GM18951 (cell line): ENCODE data around the gene OTX2.

ENCODE experiments used
- POLR2A ChIP-seq: IDR thresholded peaks from 4 replicates; pipeline ENCODE4 v1.6.1; 2011; ENCODE audit warnings: mild to moderate bottlenecking; ENCODE audit not compliant: insufficient read length, insufficient read depth; ENCODE audit errors: extremely low read depth
- in situ Hi-C: fragments of 300-500 bp; cut with MboI; formaldehyde crosslinking; loops from one replicate; pipeline ENCODE4 v1.12.0; 2022; ENCODE audit warnings: low sequenced_read_pairs, mixed read lengths, inconsistent platforms; ENCODE audit not compliant: unreplicated experiment

Gene OTX2

GRCh38 chr14:56810147-56810719 lies at the start of gene OTX2:
Gene OTX2 (minus strand): TSS chr14:56810479. CDS start chr14:56805456, 5,023 bp downstream.
- no peak for TF ChIP-seq POLR2A

DNA sequence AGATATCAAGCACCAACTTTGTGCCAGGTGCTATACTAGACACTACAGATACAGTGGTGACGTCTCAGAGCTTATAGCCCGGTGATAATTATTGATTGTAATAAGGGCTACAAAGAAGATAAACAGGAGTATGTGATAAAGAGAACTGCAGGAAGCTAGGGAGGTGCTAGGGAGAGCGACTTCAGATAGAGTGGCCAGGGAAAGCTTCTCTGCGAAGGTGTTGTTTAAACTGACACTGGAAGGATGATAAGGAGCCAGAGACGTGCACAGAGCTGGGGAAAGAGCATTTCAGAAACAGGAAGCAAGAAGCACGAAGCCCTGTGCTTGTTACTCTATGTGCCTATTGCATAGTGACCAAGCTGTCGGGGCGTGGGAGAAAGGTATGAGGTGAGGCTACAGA lies 48.1 kb upstream of the OTX2 start:
- in situ Hi-C loops: no loop called here
- no peak for TF ChIP-seq POLR2A

More at GRCh38 chr14:56810147-56810719, at the start of gene OTX2:
- in situ Hi-C loops: no loop called here

GRCh38 chr14:56857216-56857615 lies 46.9 kb upstream of the OTX2 start:
- in situ Hi-C loops: no loop called here
- no peak for TF ChIP-seq POLR2A

GRCh38 chr14:56855891-56856461 lies 45.7 kb upstream of the OTX2 start:
- in situ Hi-C loops: no loop called here

DNA sequence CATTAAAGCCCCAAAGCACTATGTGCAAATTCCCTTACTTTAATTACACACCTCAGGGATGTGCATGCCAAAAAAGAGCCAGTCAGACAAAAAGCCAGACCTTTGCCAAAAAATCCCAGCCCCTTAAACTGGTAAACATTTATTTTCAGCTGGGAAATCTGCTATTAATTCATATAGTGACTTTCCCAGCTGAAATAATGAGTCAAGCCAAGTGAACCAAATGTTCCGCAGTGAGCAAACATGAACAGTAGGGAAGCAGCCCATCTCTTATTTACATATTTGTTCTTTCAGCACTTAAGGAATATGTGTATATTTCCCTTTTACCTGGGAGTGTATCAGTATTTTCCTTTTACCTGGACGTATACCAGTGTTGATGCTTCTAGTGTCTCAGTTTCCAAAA lies 44.0 kb upstream of the OTX2 start:
- no peak for TF ChIP-seq POLR2A
- in situ Hi-C loops: no loop called here

More at GRCh38 chr14:56855891-56856461, 45.7 kb upstream of the OTX2 start:
- TF ChIP-seq POLR2A: no peak

GRCh38 chr14:56846970-56847930 lies 37.0 kb upstream of the OTX2 start:
- TF ChIP-seq POLR2A: no peak
- in situ Hi-C loops: no loop called here

GRCh38 chr14:56844406-56845002 lies 34.2 kb upstream of the OTX2 start:
- TF ChIP-seq POLR2A: no peak
- in situ Hi-C loops: no loop called here

DNA sequence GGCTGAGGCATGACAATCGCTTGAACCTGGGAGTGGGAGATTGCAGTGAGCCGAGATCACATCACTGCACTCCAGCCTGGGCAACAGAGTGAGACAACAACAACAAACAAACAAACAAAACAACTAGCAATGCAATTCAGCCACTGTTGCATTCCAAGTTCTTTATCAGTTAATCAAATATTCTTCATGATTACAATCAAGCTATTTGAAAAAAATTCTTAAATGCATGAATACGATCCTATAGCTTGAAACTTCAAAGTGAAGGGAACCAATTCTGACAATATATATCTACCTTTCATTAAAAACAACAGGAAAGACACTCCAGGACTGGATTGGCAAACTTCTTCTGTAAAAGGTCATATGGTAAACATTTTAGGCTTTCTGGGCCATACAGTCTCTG lies 31.3 kb upstream of the OTX2 start:
- TF ChIP-seq POLR2A: no peak
- in situ Hi-C loops: no loop called here

GRCh38 chr14:56840221-56840620 lies 29.9 kb upstream of the OTX2 start:
- TF ChIP-seq POLR2A: no peak
- in situ Hi-C loops: no loop called here

GRCh38 chr14:56829151-56829550 lies 18.9 kb upstream of the OTX2 start:
- no peak for TF ChIP-seq POLR2A
- in situ Hi-C loops: no loop called here

DNA sequence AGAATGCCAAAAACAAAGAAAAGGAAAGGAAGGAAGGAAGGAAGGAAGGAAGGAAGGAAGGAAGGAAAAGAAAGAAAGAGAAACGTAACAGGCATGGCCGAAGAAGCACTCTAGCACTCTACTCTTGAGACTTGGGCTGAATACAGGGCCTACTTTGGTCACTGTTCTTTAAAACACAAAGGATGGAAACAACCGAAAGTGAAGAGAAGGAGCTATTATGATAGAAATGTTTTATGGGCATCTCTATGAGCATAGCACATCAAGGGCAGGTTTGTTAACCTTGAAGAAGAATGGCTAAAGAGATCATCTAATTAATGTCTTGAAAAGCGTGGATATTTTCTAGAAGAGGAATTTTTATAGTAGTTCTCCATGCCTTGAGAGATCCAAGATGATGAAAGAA lies 15.9 kb upstream of the OTX2 start:
- TF ChIP-seq POLR2A: no peak
- in situ Hi-C loops: no loop called here

- in situ Hi-C loops: no loop called here
- no peak for TF ChIP-seq POLR2A
Observed at GRCh38 chr14:56821805-56822610, 11.7 kb upstream of the OTX2 start.

- in situ Hi-C loops: no loop called here
- TF ChIP-seq POLR2A: no peak
Observed at GRCh38 chr14:56821177-56821576, 10.9 kb upstream of the OTX2 start.

DNA sequence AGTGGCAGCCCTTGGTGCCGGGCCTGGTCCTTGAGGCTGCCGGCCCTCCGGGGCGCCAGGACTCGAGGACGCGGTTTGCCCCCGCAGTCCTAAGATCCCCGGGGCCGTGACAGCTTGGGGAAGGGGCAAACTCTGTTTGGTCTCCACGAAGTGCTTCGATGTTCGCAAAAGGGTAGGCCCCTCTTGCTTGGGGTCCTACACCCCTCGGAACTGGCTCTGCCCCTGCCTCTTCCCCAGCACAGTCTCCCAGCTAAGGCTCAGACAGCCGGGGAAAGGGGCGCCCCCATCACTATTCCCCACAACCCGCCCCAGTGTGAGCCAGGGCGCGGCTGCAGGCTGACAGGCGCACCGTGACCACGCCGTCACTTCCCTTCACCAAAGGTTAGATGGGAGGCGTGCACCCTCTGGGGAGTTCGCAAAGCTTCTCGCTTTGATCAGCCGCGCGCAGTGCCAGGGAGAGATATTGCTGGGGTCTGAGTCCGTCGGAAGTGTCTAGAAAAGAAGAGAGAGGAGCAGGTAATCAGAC lies 7.2 kb upstream of the OTX2 start:
- TF ChIP-seq POLR2A: no peak
- in situ Hi-C loops: no loop called here
